Hippocampal formation (tissue), 2 donors: ENCODE measurements around the gene EEPD1.
A peak's percentile ranks its signal among the peaks of the same experiment; 100 is the strongest.
"Not testable (repeated sequence)": the region's sequence is repeated elsewhere in the genome, so short reads cannot be mapped to it uniquely, and the experiment has no call there.

Experiments used
- DNase-seq, 2 donors: peaks; one replicate each; lab custom pipeline; 2025; lab: John Stamatoyannopoulos, UW

EEPD1 gene

DNA sequence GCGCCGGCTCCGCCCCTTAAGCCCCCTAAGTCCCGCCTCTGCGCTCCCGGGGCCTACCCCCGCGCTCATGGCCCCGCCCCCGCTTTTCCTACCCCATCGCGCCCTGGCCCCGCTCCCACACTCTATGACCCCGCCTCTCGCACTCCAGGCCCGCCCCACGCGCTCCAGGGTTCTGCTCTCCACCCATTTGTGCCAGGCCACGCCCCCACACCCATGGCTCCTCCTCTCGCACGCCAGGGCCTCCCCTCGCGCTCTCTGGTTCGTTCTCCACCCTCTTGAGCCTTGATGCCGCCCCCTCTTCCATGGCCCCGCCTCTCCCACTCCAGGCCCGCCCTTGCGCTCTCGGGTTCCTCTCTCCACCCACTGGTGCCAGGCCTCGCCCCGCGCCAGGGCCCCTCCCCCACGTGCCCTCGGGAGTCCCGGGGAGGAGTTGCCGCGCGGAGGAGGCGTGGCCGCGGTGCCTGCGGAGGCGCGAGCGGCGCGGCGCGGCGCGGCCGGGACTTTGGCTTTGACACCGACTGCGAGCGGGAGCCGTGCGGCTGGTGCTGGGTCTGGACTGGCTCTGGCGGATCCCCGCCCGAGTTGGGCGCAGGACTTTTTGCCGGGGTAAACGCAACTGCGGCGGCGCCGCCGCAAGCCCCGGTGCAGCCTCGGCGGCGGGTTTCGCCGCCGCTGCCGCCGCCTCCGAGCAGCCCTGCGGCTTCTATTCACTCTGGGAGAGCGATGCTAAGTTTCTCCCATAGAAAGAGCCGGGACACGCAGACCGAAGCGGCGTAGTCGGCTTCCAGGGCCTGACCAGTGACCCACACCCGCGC lies at the start of gene EEPD1:
EEPD1 (plus strand) TSS at position 499 of the 815 bp plus-strand sequence. CDS start 1,071 bp downstream, outside the sequence.
- peak; percentile 100 for DNase-seq

- no peak for DNase-seq
Observed at GRCh38 chr7:36103837-36104561, 49.1 kb upstream of the EEPD1 start.

- DNase-seq, result not testable (repeated sequence)
Observed at GRCh38 chr7:36106972-36107908, 45.8 kb upstream of the EEPD1 start.

- no peak for DNase-seq
Observed at GRCh38 chr7:36107926-36108631, 45.0 kb upstream of the EEPD1 start.

DNA sequence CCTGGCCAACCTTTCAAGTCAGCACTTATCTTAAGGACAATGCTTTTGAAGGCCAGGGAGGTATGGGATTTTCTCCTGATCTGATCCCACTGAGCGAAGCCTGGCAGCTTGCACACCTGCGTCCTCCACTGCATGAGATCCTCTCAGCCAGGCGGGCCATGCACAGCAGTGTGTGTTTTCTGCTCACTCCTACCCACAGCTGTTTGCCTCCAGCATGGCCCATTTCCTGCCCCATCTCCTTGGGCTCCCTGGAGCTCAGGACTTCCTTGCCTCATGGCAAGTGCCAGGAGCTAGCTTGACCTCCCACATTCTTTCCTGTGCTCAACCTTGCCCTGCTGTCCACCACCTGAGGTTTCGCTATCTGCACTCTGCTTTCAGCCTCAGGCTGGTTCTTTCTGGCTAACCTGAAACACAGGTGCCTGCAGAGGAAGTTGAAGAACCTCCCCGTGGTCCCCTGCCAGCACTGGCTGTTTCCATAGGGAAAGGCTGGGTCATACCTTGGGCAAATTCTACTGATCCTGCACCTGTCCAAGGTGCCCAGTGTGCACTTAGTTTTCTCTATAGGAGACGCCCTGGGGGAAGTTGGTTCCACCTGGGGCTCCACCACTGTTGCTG lies 43.9 kb upstream of the EEPD1 start:
- DNase-seq, result no peak

GRCh38 chr7:36110584-36110983 lies 42.5 kb upstream of the EEPD1 start:
- no peak for DNase-seq

- no peak for DNase-seq
Observed at GRCh38 chr7:36112969-36113368, 40.1 kb upstream of the EEPD1 start.

DNA sequence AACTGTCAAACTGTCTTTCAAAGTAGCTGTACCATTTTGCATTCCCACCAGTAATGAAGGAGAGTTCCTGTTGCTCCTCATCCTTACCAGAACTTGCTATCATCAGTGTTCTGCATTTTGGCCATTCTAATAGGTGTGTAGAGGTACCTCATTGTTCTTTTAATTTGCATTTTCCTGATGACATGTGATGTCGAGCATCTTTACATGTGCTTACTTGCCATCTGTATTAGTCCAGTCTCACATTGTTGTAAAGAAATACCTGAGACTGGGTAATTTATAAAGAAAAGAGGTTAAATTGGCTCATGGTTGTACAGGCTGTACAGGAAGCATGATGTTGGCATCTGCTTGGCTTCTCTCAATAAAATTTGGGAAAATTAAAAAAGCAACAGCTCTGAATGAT lies 38.7 kb upstream of the EEPD1 start:
- no peak for DNase-seq

- peak; percentile 6 to 21 for DNase-seq
Observed at GRCh38 chr7:36115448-36116321, 37.4 kb upstream of the EEPD1 start.

- DNase-seq, result no peak
Observed at GRCh38 chr7:36116347-36117202, 36.5 kb upstream of the EEPD1 start.

DNA sequence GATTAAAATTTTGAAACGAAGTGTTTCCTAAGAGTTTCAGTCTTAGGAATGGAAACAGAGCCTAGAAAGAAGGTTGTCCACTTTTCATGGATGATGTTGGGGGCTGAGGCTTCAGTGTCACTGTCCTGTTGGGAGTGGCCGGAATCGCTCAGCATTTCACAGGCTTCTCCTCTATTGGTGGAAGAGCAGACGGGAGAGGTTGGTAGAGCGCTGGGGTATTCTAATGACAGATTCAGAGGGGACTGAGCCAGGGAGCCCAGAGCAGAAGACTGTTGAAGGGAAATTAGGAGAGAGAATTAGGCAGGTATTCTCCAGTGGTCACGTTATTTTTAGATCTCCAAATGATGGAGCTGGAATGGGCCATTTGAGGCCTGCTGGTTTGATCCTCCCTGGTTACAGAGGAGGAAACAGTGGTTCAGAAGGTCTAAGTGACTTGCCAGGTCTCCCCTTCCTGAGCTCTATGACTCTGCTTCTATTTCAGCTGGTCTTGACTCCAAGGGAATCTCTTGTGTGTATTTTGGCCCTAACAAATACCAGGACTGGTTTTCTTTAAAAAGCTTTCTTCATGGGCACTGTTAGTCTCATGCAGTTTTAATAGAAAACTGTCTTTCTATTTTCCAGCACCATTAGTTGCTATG lies 35.7 kb upstream of the EEPD1 start:
- DNase-seq, result no peak

DNA sequence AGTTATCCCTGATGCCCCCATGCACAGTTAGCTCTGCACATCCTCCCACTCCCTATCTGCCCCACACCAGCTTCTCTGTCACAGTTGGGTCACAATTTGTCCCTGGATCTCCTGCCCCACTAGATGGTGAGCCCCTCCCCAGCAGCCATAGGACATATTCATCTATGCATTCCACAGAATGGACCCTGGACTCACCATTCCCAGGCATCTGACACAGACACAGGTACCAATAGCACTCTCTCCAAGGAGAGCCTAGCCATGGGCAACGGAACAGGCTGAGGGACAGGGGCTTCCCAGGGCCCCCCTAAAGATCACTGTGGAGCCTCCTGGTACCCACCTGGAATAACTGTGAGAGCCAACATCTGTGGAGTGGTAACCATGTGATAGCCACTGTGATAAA lies 34.7 kb upstream of the EEPD1 start:
- no peak for DNase-seq

DNA sequence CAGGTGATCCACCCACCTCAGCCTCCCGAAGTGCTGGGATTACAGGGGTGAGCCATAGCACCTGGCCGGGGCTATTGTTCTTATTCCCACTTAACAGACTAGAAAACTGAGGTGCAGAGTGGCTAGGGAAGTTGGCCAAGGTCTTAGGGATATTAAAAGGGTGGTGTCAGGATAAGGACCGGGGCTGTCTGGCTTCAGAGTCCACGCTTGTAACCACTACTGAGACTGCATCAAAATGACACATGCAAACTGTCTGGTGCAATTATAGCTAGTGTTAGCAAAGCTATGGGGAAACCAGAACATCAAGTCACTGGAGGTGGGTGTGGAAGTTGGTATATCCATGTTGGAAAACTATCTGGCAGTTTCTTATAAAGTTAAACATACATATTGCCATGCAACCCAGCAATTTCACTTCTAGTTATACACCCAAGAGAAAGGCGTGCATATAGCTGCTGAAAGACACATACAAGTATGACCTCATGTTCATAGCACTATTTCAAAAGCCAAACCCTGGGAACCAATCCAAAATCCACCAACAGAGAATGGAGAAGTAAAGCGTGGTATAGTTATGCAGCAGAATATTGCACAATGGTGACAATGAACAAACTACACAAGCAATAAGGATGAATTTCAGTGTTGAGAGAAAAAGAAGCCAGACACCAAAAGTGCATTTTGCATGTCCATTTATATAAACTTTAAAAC lies 33.9 kb upstream of the EEPD1 start:
- DNase-seq, result no peak

DNA sequence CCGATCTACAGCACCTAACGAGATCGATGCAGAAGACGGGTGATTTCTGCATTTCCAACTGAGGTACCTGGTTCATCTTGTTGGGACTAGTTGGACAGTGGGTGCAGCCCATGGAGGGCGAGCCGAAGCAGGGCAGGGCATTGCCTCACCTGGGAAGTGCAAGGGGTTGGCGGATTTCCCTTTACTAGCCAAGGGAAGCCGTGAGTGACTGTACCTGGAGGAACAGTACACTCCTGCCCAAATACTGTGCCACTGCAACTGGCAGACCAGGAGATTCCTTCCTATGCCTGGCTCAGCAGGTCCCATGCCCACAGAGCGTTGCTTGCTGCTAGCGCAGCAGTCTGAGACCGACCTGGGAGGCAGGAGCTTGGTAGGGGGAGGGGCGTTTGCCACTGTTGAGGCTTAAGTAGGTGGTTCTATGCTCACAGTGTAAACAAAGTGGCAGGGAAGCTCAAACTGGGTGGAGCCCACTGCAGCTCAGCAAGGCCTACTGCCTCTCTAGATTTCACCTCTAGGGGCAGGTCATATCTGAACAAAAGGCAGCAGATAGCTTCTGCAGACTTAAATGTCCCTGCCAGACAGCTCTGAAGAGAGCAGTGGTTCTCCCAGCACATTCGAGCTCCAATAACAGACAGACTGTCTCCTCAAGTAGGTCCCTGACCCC lies 32.9 kb upstream of the EEPD1 start:
- DNase-seq, result not testable (repeated sequence)

GRCh38 chr7:36125630-36126029 lies 27.4 kb upstream of the EEPD1 start:
- not testable (repeated sequence) for DNase-seq

DNA sequence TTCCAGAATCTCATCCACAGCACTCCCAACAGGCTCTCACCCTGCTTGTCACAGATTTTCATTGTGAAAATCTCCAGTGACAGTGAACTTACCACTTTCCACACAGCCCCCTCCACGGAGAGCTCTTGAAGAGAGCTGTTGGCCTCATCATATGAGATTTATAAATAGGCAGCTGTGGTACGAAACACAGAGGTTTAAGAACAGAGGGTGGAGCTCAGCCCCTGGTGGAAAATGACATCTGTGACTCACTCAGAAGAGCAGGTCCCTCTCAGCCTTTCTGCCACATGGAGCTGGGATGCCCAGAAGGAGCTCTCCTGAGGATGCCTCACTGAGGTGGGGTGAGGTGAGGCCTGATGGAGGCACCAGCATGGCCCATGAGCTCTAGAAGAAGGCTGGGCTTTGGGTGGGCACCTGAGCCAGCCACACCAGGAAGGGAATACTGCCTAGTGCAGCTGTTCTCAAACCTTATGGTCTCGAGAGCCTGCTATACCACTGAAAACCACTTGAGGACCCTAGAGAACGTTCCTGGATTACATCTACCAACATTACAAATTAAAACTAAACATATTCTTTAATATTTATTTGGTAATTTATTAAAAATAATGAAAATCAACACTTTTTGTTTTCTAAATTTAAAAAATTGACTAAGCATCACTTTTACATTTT lies 25.8 kb upstream of the EEPD1 start:
- no peak for DNase-seq
